Measurements from ENCODE around the gene TCEAL3. TPM values are rescaled to one million over a fixed set of nuclear protein-coding genes. Genes with fewer than 3 reads are reported as not detected.
A peak's percentile ranks its signal among the peaks of the same experiment; 100 is the strongest.
"Not testable (repeated sequence)": the region's sequence is repeated elsewhere in the genome, so short reads cannot be mapped to it uniquely, and the experiment has no call there.

The TCEAL3 gene
- total and polyA plus RNA-seq, 8 donors, result 7.0 to 40.2 (median 8.1) TPM

GRCh38 chrX:103585411-103586313 is 22.1 kb upstream of the TCEAL3 start, which contains the start of gene TCEAL4:
TCEAL4 (plus strand) TSS chrX:103585515; CDS start chrX:103586676, 1,161 bp downstream.
- no peaks in the 10 kb centered on the region for H3K9me3 ChIP-seq
- DNase-seq (peak; percentile 30 to 76 (median 56)), ATAC-seq (peak; percentile 91 to 96 (median 95)), FAIRE-seq (no peak)
- no peaks in the 10 kb centered on the region for H3K36me3 ChIP-seq
- intact Hi-C loops (cut with DNase I), result no loop called here
- peak within 1 kb of the TSS; percentile 25 to 52 (median 50) for H3K4me3 ChIP-seq
- H3K27ac ChIP-seq, result peak within 1 kb of the TSS; percentile 31 to 74 (median 55)
- 1 to 26% methylated on average over 46 to 56 of the region's 56 CpGs for WGBS, 2 donors
- no peaks in the 10 kb centered on the region for H3K4me1 ChIP-seq
- TF ChIP-seq CTCF (IDR thresholded peaks at IDR 0.05), result no peak
- peaks cover 0 to 4% (median 0%) of the 10 kb centered on the region in 4 donors for H3K27me3 ChIP-seq

GRCh38 chrX:103586314-103586646 is 21.5 kb upstream of the TCEAL3 start:
- DNase-seq (peak in 2 of 6 donors; percentile 29 to 49), FAIRE-seq (no peak), ATAC-seq (peak; percentile 38 to 74 (median 69))
- TF ChIP-seq CTCF (IDR thresholded peaks at IDR 0.05), result no peak
- Histone ChIP-seq H3K36me3 (no peaks in the 10 kb centered on the region), H3K27me3 (no peaks in the 10 kb centered on the region), H3K4me1 (no peaks in the 10 kb centered on the region), H3K9me3 (no peaks in the 10 kb centered on the region), H3K27ac (peak overlapping the region in 3 of 4 donors; percentile 38 to 74 (median 72)), H3K4me3 (peak overlapping the region; percentile 25 to 52 (median 50))
- WGBS, 2 donors, result 7 to 19% methylated on average over 5 of the region's 5 CpGs
- intact Hi-C loops (cut with DNase I), result no loop called here

GRCh38 chrX:103586659-103587058 is 21.1 kb upstream of the TCEAL3 start:
- H3K9me3 ChIP-seq, result no peaks in the 10 kb centered on the region
- intact Hi-C loops (cut with DNase I), result no loop called here

GRCh38 chrX:103592295-103592694 is 15.5 kb upstream of the TCEAL3 start:
- not testable (repeated sequence) for H3K4me1 ChIP-seq, FAIRE-seq

More at GRCh38 chrX:103586659-103587058, 21.1 kb upstream of the TCEAL3 start:
- no peak for FAIRE-seq
- ATAC-seq, result no peak
- no peak for TF ChIP-seq CTCF (IDR thresholded peaks at IDR 0.05)
- H3K27me3 ChIP-seq, result no peaks in the 10 kb centered on the region
- DNase-seq, result no peak
- H3K27ac ChIP-seq, result peak overlapping the region in 1 of 4 donors; percentile 74
- WGBS, 2 donors, result 39 to 59% methylated on average over 4 of the region's 4 CpGs
- no peaks in the 10 kb centered on the region for H3K4me1 ChIP-seq
- H3K36me3 ChIP-seq, result no peaks in the 10 kb centered on the region
- peak overlapping the region in 3 of 4 donors; percentile 25 to 52 (median 52) for H3K4me3 ChIP-seq

GRCh38 chrX:103595202-103595601 is 12.6 kb upstream of the TCEAL3 start:
- H3K9me3 ChIP-seq; H3K36me3 ChIP-seq; H3K27me3 ChIP-seq; DNase-seq; intact Hi-C loops (cut with DNase I); ATAC-seq; H3K4me1 ChIP-seq; FAIRE-seq; H3K27ac ChIP-seq; H3K4me3 ChIP-seq: not testable (repeated sequence)
- WGBS, 2 donors, result 87 to 98% methylated on average over 6 of the region's 6 CpGs

More at GRCh38 chrX:103592295-103592694, 15.5 kb upstream of the TCEAL3 start:
- H3K27ac ChIP-seq; intact Hi-C loops (cut with DNase I); H3K27me3 ChIP-seq; DNase-seq; H3K36me3 ChIP-seq; H3K4me3 ChIP-seq; H3K9me3 ChIP-seq; ATAC-seq: not testable (repeated sequence)
- 90 to 96% methylated on average over 1 of the region's 1 CpG for WGBS, 2 donors

All from pancreas (tissue), 10 donors.